IMR-90 (cell line): Measurements from ENCODE around the gene IFT52. TPM values are rescaled to one million over a fixed set of nuclear protein-coding genes. Genes with fewer than 3 reads are reported as not detected.

ENCODE experiments used
- ATAC-seq: fragments of 200-7000 bp; cut with Tn5 transposase; 2 replicates; pipeline ENCODE4 v1.9.1; 2020; ENCODE audit warnings: low read depth, mild to moderate bottlenecking, moderate library complexity
- BruUV-seq: library from RNA; stranded (reverse); fragments of 400-500 nt; replicated peaks from 2 replicates; lab custom pipeline; 2021; lab: Mats Ljungman, UMichigan
- CTCF ChIA-PET: fragments of 300-600 bp; formaldehyde crosslinking; extraction: SDS; loops from one replicate; lab custom pipeline; 2021; ENCODE audit warnings: antibody characterized with exemption; lab: Yijun Ruan, JAX
- POLR2A ChIA-PET: fragments of 300-600 bp; sonication (Branson Sonifier 250); formaldehyde crosslinking; loops from one replicate; lab custom pipeline; 2022; ENCODE audit warnings: antibody characterized with exemption; ENCODE audit not compliant: unreplicated experiment; lab: Charles Lee
- DNase-seq: peaks from one replicate; pipeline ENCODE4 v3.0.0; 2013
- H2AFZ ChIP-seq: replicated peaks from 2 replicates; pipeline ENCODE3; 2013; ENCODE audit warnings: low read length, mild to moderate bottlenecking; ENCODE audit not compliant: poor library complexity
- H2AK5ac ChIP-seq: 2 replicates; pipeline ENCODE4 v1.6.1; 2013; ENCODE audit warnings: low read depth, low read length, inconsistent platforms
- H2AK9ac ChIP-seq: replicated peaks from 2 replicates; pipeline ENCODE3; 2013; ENCODE audit warnings: mild to moderate bottlenecking, low read depth, low read length, moderate library complexity; ENCODE audit not compliant: poor library complexity
- H2BK120ac ChIP-seq: 2 replicates; pipeline ENCODE4 v1.6.1; 2013; ENCODE audit warnings: low read depth, low read length, inconsistent platforms
- H2BK15ac ChIP-seq: 3 replicates; pipeline ENCODE4 v1.6.1; 2013; ENCODE audit warnings: low read depth, low read length, inconsistent platforms
- H2BK20ac ChIP-seq: 2 replicates; pipeline ENCODE4 v1.6.1; 2013; ENCODE audit warnings: low read depth, mild to moderate bottlenecking, inconsistent platforms, low read length, moderate library complexity
- H2BK5ac ChIP-seq: 2 replicates; pipeline ENCODE4 v1.6.1; 2013; ENCODE audit warnings: mild to moderate bottlenecking, low read depth, low read length, inconsistent platforms; ENCODE audit not compliant: poor library complexity, severe bottlenecking
- H3K14ac ChIP-seq: replicated peaks from 2 replicates; pipeline ENCODE4 v1.6.1; 2013; ENCODE audit warnings: low read depth, low read length, inconsistent platforms
- H3K18ac ChIP-seq: 2 replicates; pipeline ENCODE4 v1.6.1; 2013; ENCODE audit warnings: low read depth, low read length, control low read depth
- H3K23ac ChIP-seq: 2 replicates; pipeline ENCODE4 v1.6.1; 2013; ENCODE audit warnings: low read depth, low read length, inconsistent platforms
- H3K27ac ChIP-seq: 2 replicates; pipeline ENCODE4 v1.5.1; 2013; ENCODE audit warnings: mild to moderate bottlenecking, control low read depth, low read length; ENCODE audit not compliant: insufficient read depth
- H3K27me3 ChIP-seq: 2 replicates; pipeline ENCODE4 v1.6.1; 2013; ENCODE audit warnings: low read length; ENCODE audit not compliant: control insufficient read depth, insufficient read depth
- H3K36me3 ChIP-seq: 2 replicates; pipeline ENCODE4 v1.6.1; 2013; ENCODE audit warnings: low read length, mixed read lengths; ENCODE audit not compliant: control insufficient read depth, insufficient read depth
- H3K4ac ChIP-seq: 2 replicates; pipeline ENCODE4 v1.6.1; 2013; ENCODE audit warnings: low read depth, low read length, inconsistent platforms
- H3K4me1 ChIP-seq: 2 replicates; pipeline ENCODE4 v1.6.1; 2013; ENCODE audit warnings: low read length, mixed read lengths; ENCODE audit not compliant: control insufficient read depth, insufficient read depth
- H3K4me2 ChIP-seq: 2 replicates; pipeline ENCODE4 v1.6.1; 2013; ENCODE audit warnings: low read depth, mild to moderate bottlenecking, control low read depth, low read length, moderate library complexity
- H3K4me3 ChIP-seq: 2 replicates; pipeline ENCODE4 v1.5.1; 2013; ENCODE audit warnings: low read depth, mild to moderate bottlenecking, control low read depth, low read length, moderate library complexity; ENCODE audit not compliant: insufficient read depth
- H3K56ac ChIP-seq: 2 replicates; pipeline ENCODE4 v1.6.1; 2013; ENCODE audit warnings: low read length, inconsistent platforms; ENCODE audit not compliant: insufficient read depth; ENCODE audit errors: extremely low read depth
- H3K79me1 ChIP-seq, 2 experiments: 2 replicates each; pipeline ENCODE4 v1.6.1; 2013; ENCODE audit warnings: low read length in 2 of 2, inconsistent platforms in 1 of 2, low read depth in 1 of 2
- H3K9ac ChIP-seq: 2 replicates; pipeline ENCODE4 v1.6.1; 2013; ENCODE audit warnings: low read depth, low read length, control low read depth
- H3K9me1 ChIP-seq: 2 replicates; pipeline ENCODE4 v1.6.1; 2013; ENCODE audit warnings: low read length, inconsistent platforms; ENCODE audit not compliant: insufficient read depth
- H3K9me3 ChIP-seq: 2 replicates; pipeline ENCODE4 v1.6.1; 2013; ENCODE audit warnings: low read length; ENCODE audit not compliant: control insufficient read depth, insufficient read depth
- H4K20me1 ChIP-seq: 2 replicates; pipeline ENCODE4 v1.6.1; 2013; ENCODE audit warnings: low read length, inconsistent platforms; ENCODE audit not compliant: insufficient read depth
- H4K5ac ChIP-seq: 2 replicates; pipeline ENCODE4 v1.6.1; 2013; ENCODE audit warnings: mild to moderate bottlenecking, low read depth, low read length, control low read depth
- H4K8ac ChIP-seq, 2 experiments: 2 replicates each; pipeline ENCODE4 v1.6.1; 2013; ENCODE audit warnings: low read depth in 2 of 2, low read length in 2 of 2, control low read depth in 1 of 2, inconsistent platforms in 1 of 2
- H4K91ac ChIP-seq: 2 replicates; pipeline ENCODE4 v1.6.1; 2013; ENCODE audit warnings: low read depth, low read length, inconsistent platforms; ENCODE audit not compliant: insufficient read depth
- CHD1 ChIP-seq: IDR thresholded peaks from 2 replicates; pipeline ENCODE4 v1.6.1; 2012; ENCODE audit warnings: low read depth, low read length, improper control_type of control experiment
- FOS ChIP-seq: fragments of 150-350 bp; IDR thresholded peaks from 2 replicates; pipeline ENCODE4 v1.6.1; 2016; ENCODE audit warnings: low read depth, low read length
- MAZ ChIP-seq: IDR thresholded peaks from 2 replicates; pipeline ENCODE4 v1.6.1; 2012; ENCODE audit warnings: low read depth, mild to moderate bottlenecking, low read length, improper control_type of control experiment, moderate library complexity, borderline replicate concordance
- NFE2L2 ChIP-seq: fragments of 150-350 bp; IDR thresholded peaks from 2 replicates; pipeline ENCODE4 v1.6.1; 2016; ENCODE audit warnings: low read depth, mild to moderate bottlenecking, low read length
- POLR2A ChIP-seq: IDR thresholded peaks from 2 replicates; pipeline ENCODE4 v1.6.1; 2012; ENCODE audit warnings: mild to moderate bottlenecking, low read depth, low read length
- RCOR1 ChIP-seq: IDR thresholded peaks from 2 replicates; pipeline ENCODE4 v1.6.1; 2012; ENCODE audit warnings: mild to moderate bottlenecking, low read length, improper control_type of control experiment; ENCODE audit not compliant: insufficient replicate concordance
- SMC3 ChIP-seq: fragments of 150-350 bp; IDR thresholded peaks from 2 replicates; pipeline ENCODE4 v1.6.1; 2016; ENCODE audit warnings: low read depth, mild to moderate bottlenecking, antibody characterized with exemption, low read length, moderate library complexity
- WGBS, 2 experiments: methylation state at CpG; one replicate each; pipeline versions ENCODE4 v1.1.5 to v1.1.7; 2013; ENCODE audit warnings: missing lambda C conversion rate in 2 of 2; ENCODE audit not compliant: insufficient read length in 1 of 2; ENCODE audit errors: extremely low coverage in 2 of 2; 5-methylcytosine and 5-hydroxymethylcytosine counted together
- dilution Hi-C: fragments of 300-500 bp; cut with HindIII; formaldehyde crosslinking; loops from one replicate; pipeline ENCODE4 v1.14.3; 2018; ENCODE audit warnings: low sequenced_read_pairs; ENCODE audit not compliant: unreplicated experiment
- in situ Hi-C: fragments of 300-500 bp; cut with MboI; formaldehyde crosslinking; loops from 3 replicates; pipeline ENCODE4 v1.14.3; 2019; ENCODE audit warnings: low sequenced_read_pairs, inconsistent platforms, mixed read lengths
- intact Hi-C: fragments of 100-400 bp; cut with micrococcal nuclease; formaldehyde crosslinking; loops from 2 replicates; pipeline ENCODE4 v1.10.0; 2022
- polyA plus RNA-seq, 3 experiments: library from polyadenylated mRNA; depleted of rRNA; stranded (reverse); fragments of >200 nt; gene quantifications; 2 replicates each; pipeline ENCODE4 v1.2.3, GENCODE V29; 2012; ENCODE audit warnings: low replicate concordance in 1 of 3
- total RNA-seq: library from RNA; depleted of rRNA; stranded (reverse); fragments of >200 nt; gene quantifications from 2 replicates; pipeline ENCODE4 v1.2.3, GENCODE V29; 2012
- TF ChIP-seq, protein P1 (sequence below): fragments of 150-350 bp; IDR thresholded peaks from 2 replicates; pipeline ENCODE4 v1.6.1; 2017; ENCODE audit warnings: mild to moderate bottlenecking, antibody characterized with exemption, low read length, low read depth

The IFT52 gene
- total and polyA plus RNA-seq, 2 of the 4 experiments (the other 2 are of a cell fraction) = 31.2 to 55.6 TPM

DNA sequence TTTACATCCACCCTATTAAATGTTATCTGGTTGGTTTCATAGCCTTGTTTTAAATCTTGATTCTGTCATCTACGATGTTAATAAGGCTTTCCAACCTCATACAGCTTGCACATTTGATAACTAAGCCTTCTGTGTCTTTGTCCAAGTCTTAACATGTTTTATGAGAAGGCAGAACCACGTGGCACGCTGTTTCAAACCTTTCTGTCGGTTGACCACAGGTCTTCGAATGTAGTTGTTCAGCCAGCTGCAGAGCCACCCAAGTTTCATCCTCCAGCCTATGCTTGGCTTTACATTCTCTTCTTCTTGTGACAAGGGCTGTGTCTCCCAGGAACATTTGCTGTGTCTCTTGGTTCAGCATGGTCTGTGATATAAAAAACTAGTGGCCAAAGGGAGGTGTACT, 47.6 kb upstream of the IFT52 start:
- DNase-seq = no peak
- H3K27me3 ChIP-seq = no peaks in the 10 kb centered on the region; the same call in 1 of the 2 replicates
- no peak overlapping the region for H2BK20ac ChIP-seq
- ChIA-PET CTCF (no interaction called here), POLR2A (no interaction called here)
- no peak overlapping the region for H2BK5ac ChIP-seq
- no peak overlapping the region for H3K23ac ChIP-seq
- H2AK9ac ChIP-seq = no peak overlapping the region
- H3K9ac ChIP-seq = no peak overlapping the region
- in situ Hi-C loops (no loop called here), intact Hi-C loops (no loop called here), dilution Hi-C loops (no loop called here)
- BruUV-seq = no TSS peak
- no peak overlapping the region for H3K56ac ChIP-seq
- H3K9me1 ChIP-seq = no peaks in the 10 kb centered on the region; the same call in 1 of the 2 replicates
- H3K4ac ChIP-seq = no peak overlapping the region
- H2AK5ac ChIP-seq = no peak overlapping the region
- H3K4me2 ChIP-seq = no peak overlapping the region
- H3K4me3 ChIP-seq = no peak overlapping the region
- no peaks in the 10 kb centered on the region for H3K79me1 ChIP-seq
- H2BK120ac ChIP-seq = no peak overlapping the region
- no peaks in the 10 kb centered on the region for H4K20me1 ChIP-seq
- no peak for ATAC-seq
- TF ChIP-seq, protein P1, sequence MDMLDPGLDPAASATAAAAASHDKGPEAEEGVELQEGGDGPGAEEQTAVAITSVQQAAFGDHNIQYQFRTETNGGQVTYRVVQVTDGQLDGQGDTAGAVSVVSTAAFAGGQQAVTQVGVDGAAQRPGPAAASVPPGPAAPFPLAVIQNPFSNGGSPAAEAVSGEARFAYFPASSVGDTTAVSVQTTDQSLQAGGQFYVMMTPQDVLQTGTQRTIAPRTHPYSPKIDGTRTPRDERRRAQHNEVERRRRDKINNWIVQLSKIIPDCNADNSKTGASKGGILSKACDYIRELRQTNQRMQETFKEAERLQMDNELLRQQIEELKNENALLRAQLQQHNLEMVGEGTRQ = no peak
- TF ChIP-seq FOS (no peak), CHD1 (no peak), RCOR1 (no peak), SMC3 (no peak), POLR2A (no peak), MAZ (no peak), NFE2L2 (no peak)
- no peak overlapping the region for H4K91ac ChIP-seq
- no peak overlapping the region for H2BK15ac ChIP-seq
- H3K4me1 ChIP-seq = no peaks in the 10 kb centered on the region; the same call in 1 of the 2 replicates
- H3K18ac ChIP-seq = no peak overlapping the region
- no CpG with 5 or more reads among the region's 5 CpGs for WGBS, 2 experiments
- H3K27ac ChIP-seq = no peak overlapping the region
- H3K14ac ChIP-seq = no peak overlapping the region
- no peak overlapping the region for H2AFZ ChIP-seq
- peaks cover 6% of the 10 kb centered on the region for H3K9me3 ChIP-seq
- no peak overlapping the region for H4K8ac ChIP-seq
- no peak overlapping the region for H4K5ac ChIP-seq
- H3K36me3 ChIP-seq = no peaks in the 10 kb centered on the region
